GM18499 (cell line): ENCODE measurements around the gene MFF.

Experiments
- ATAC-seq: cut with Tn5 transposase; IDR thresholded peaks from one replicate; pipeline ENCODE4 v1.9.1; 2021; ENCODE audit warnings: moderate number of reproducible peaks; ENCODE audit not compliant: insufficient read depth, unreplicated experiment

Gene MFF

DNA sequence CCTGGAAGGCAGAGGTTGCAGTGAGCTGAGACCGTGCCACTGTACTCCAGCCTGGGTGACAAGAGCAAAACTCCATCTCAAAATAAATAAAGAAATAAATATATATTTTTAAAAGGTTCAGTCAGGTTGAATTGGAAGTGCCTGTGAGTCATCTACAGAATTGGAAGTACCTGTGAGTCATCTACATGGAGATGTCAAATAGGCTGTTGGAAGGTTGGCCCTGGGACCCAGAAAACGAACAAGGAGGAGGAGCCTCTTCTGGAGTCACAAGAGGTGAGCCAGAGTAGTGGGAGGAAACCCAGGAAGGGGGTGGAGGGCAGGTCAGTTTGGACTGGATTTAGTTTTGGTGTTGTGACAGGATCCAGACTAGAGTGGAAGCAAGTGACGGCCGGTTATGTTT, 77.9 kb downstream of the MFF start:
- ATAC-seq = no peak

DNA sequence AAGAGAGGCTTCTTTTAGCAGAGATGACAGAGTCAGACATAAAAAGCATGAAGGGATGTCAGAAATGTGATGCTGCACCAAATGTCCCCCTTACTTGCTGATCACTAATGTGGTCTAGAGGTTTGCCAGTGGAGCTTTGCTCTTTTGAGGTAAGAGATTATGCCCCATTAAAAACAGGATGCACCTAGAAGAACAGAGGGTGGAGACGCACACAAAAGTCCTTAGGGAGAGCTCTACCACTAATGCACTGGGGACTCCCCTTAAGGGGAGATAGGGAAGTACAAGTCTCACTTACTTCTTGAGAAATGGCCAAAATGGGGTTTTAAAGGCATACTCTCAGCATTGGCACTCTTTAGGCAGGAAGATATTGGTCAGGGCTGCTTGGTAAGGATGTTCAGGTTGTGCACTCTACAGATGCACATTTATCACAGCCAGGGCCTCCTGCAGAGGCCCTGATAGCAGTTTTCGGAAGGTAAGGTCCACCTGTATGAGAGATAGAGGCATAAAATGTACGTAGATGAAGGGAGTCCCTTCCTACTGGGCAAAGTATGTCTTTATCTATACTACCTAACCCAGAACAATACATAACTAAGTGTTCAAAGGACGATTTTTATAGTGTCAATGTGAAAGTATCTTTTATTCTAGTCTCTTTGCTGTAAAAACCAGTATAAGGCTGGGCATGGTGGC, 79.7 kb downstream of the MFF start:
- no peak for ATAC-seq

DNA sequence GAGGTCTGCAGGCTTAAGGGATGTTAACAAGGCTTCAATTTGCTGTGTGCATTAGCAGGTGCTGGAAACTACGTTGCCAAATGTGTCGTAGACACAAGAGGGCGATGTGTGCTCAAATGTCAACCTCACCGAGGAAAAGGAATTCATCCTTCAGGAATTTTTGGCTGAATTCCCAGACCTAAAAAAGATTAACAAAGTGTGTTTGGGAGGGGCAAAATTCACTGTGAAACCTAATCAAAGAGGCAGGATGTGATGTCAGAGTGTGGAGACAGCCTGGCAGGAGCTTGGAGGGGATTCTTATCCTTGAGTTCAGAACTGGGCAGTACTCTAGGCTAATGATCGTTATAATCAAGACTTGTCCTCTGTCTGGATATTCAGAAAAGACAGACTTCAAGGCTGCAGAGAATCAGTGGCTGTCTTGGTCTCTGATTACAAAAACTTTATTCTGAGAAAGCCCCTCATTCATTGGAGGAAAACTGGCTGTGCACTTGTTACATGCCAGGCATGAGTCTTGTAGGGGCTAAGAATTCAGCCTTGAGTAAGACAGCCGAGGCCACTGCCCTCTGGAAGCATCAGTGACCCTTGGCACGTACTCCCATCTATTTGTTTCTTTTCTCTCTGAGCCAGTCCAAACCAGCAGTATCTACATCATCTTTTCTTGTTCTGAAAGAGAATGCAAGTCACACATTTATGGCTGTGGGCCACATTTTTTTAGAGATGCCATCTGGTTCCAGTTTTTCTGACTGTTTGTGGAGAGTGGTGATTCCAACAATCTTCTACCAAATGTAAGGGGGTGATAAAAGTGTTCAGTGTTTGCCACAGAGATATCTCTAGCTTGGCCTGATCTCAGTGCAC, 81.4 kb downstream of the MFF start:
- no peak for ATAC-seq
